H9 (cell line): ENCODE data around the gene C20orf204. TPM values are rescaled to one million over a fixed set of nuclear protein-coding genes. Genes with fewer than 3 reads are reported as not detected.

Source experiments
- DNase-seq: peaks from one replicate; pipeline ENCODE4 v3.0.0-alpha.2; 2017
- H2AFZ ChIP-seq: one replicate; pipeline ENCODE4 v1.6.1; 2013; ENCODE audit warnings: mild to moderate bottlenecking, low read length, control low read depth, moderate library complexity
- H2AK5ac ChIP-seq: 2 replicates; pipeline ENCODE4 v1.6.1; 2013; ENCODE audit warnings: low read length, control low read depth, mixed read lengths; ENCODE audit not compliant: insufficient read length
- H2BK120ac ChIP-seq: one replicate; pipeline ENCODE4 v1.6.1; 2013; ENCODE audit warnings: low read depth, mild to moderate bottlenecking, low read length, control low read depth, inconsistent platforms; ENCODE audit not compliant: poor library complexity, severe bottlenecking
- H2BK12ac ChIP-seq: 2 replicates; pipeline ENCODE4 v1.6.1; 2013; ENCODE audit warnings: low read length, control low read depth, mixed read lengths, low read depth; ENCODE audit not compliant: insufficient read length
- H2BK15ac ChIP-seq: 2 replicates; pipeline ENCODE4 v1.6.1; 2013; ENCODE audit warnings: low read depth, low read length, control low read depth
- H2BK20ac ChIP-seq: one replicate; pipeline ENCODE4 v1.6.1; 2013; ENCODE audit warnings: low read depth, mild to moderate bottlenecking, low read length, control low read depth, inconsistent platforms; ENCODE audit not compliant: poor library complexity, severe bottlenecking
- H2BK5ac ChIP-seq: 2 replicates; pipeline ENCODE4 v1.6.1; 2013; ENCODE audit warnings: low read length, control low read depth, mixed read lengths; ENCODE audit not compliant: insufficient read length
- H3K14ac ChIP-seq: 2 replicates; pipeline ENCODE4 v1.6.1; 2013; ENCODE audit warnings: low read length, control low read depth; ENCODE audit not compliant: insufficient read depth
- H3K18ac ChIP-seq: 2 replicates; pipeline ENCODE4 v1.6.1; 2013; ENCODE audit warnings: low read depth, mild to moderate bottlenecking, mixed read lengths, low read length, control low read depth; ENCODE audit not compliant: insufficient read length
- H3K23ac ChIP-seq: 2 replicates; pipeline ENCODE4 v1.6.1; 2013; ENCODE audit warnings: low read length, control low read depth, mixed read lengths, low read depth; ENCODE audit not compliant: insufficient read length
- H3K23me2 ChIP-seq: 2 replicates; pipeline ENCODE4 v1.6.1; 2013; ENCODE audit warnings: low read depth, mild to moderate bottlenecking, mixed read lengths, low read length, control low read depth; ENCODE audit not compliant: insufficient read length, poor library complexity, severe bottlenecking
- H3K27ac ChIP-seq: 2 replicates; pipeline ENCODE4 v1.5.1; 2013; ENCODE audit warnings: low read length, control low read depth, mixed read lengths, low read depth; ENCODE audit not compliant: insufficient read length
- H3K27me3 ChIP-seq: 2 replicates; pipeline ENCODE4 v1.6.1; 2013; ENCODE audit warnings: low read length, control low read depth, inconsistent platforms; ENCODE audit not compliant: insufficient read depth
- H3K4ac ChIP-seq: 2 replicates; pipeline ENCODE4 v1.6.1; 2013; ENCODE audit warnings: low read depth, mild to moderate bottlenecking, control low read depth, inconsistent platforms, low read length, moderate library complexity
- H3K4me1 ChIP-seq: 2 replicates; pipeline ENCODE4 v1.6.1; 2013; ENCODE audit warnings: low read length, control low read depth, inconsistent platforms; ENCODE audit not compliant: insufficient read depth
- H3K4me2 ChIP-seq: 2 replicates; pipeline ENCODE4 v1.6.1; 2013; ENCODE audit warnings: low read length, control low read depth, mixed read lengths; ENCODE audit not compliant: insufficient read length, insufficient read depth
- H3K56ac ChIP-seq: 2 replicates; pipeline ENCODE4 v1.6.1; 2013; ENCODE audit warnings: low read depth, mild to moderate bottlenecking, mixed read lengths, low read length, control low read depth; ENCODE audit not compliant: insufficient read length
- H3K79me1 ChIP-seq: 2 replicates; pipeline ENCODE4 v1.6.1; 2013; ENCODE audit warnings: low read depth, mild to moderate bottlenecking, moderate library complexity, low read length, control low read depth, inconsistent platforms; ENCODE audit not compliant: insufficient read depth, poor library complexity, severe bottlenecking
- H3K79me2 ChIP-seq: 2 replicates; pipeline ENCODE4 v1.6.1; 2013; ENCODE audit warnings: low read length, control low read depth, inconsistent platforms; ENCODE audit not compliant: insufficient read depth
- H3K9ac ChIP-seq: 2 replicates; pipeline ENCODE4 v1.6.1; 2013; ENCODE audit warnings: low read length, control low read depth, mixed read lengths; ENCODE audit not compliant: insufficient read length; ENCODE audit errors: extremely low read depth
- H3K9me3 ChIP-seq: one replicate; pipeline ENCODE4 v1.6.1; 2013; ENCODE audit warnings: low read depth, low read length, inconsistent platforms; ENCODE audit not compliant: control insufficient read depth
- H3T11ph ChIP-seq: one replicate; pipeline ENCODE4 v1.6.1; 2013; ENCODE audit warnings: mild to moderate bottlenecking, low read length, control low read depth, inconsistent platforms
- H4K20me1 ChIP-seq: one replicate; pipeline ENCODE4 v1.6.1; 2013; ENCODE audit not compliant: control insufficient read depth, insufficient read length, insufficient read depth
- H4K5ac ChIP-seq: 2 replicates; pipeline ENCODE4 v1.6.1; 2013; ENCODE audit warnings: low read depth, mild to moderate bottlenecking, mixed read lengths, low read length, control low read depth; ENCODE audit not compliant: insufficient read length
- H4K8ac ChIP-seq: replicated peaks from 2 replicates; pipeline ENCODE4 v1.6.1; 2013; ENCODE audit warnings: low read length, control low read depth, mixed read lengths, low read depth; ENCODE audit not compliant: insufficient read length
- H4K91ac ChIP-seq: 2 replicates; pipeline ENCODE4 v1.6.1; 2013; ENCODE audit warnings: low read depth, mild to moderate bottlenecking, moderate library complexity, mixed read lengths, low read length, control low read depth; ENCODE audit not compliant: insufficient read length
- H3K27ac Mint-ChIP-seq, 3 experiments: 2 replicates in 2 of 3; 3 replicates in 1 of 3; pipeline ENCODE4 v1.8.0; 2020 to 2021; ENCODE audit warnings: mixed read lengths in 3 of 3, mild to moderate bottlenecking in 1 of 3, moderate library complexity in 1 of 3
- H3K27me3 Mint-ChIP-seq: 2 replicates; pipeline ENCODE4 v1.8.0; 2021; ENCODE audit warnings: low read depth, mild to moderate bottlenecking, moderate library complexity, mixed read lengths
- H3K36me3 Mint-ChIP-seq, 3 experiments: 2 replicates in 2 of 3; 3 replicates in 1 of 3; pipeline ENCODE4 v1.8.0; 2020 to 2021; ENCODE audit warnings: low read depth in 3 of 3, mixed read lengths in 3 of 3; ENCODE audit not compliant: insufficient read depth in 1 of 3
- H3K4me1 Mint-ChIP-seq, 2 experiments: 2 replicates each; pipeline ENCODE4 v1.8.0; 2020; ENCODE audit warnings: mixed read lengths in 2 of 2
- H3K4me3 Mint-ChIP-seq, 2 experiments: 2 replicates in 1 of 2; 3 replicates in 1 of 2; pipeline ENCODE4 v1.8.0; 2020 to 2021; ENCODE audit warnings: mild to moderate bottlenecking in 2 of 2, mixed read lengths in 2 of 2, moderate library complexity in 1 of 2
- H3K9me3 Mint-ChIP-seq, 2 experiments: 2 replicates in 1 of 2; 3 replicates in 1 of 2; pipeline ENCODE4 v1.8.0; 2020; ENCODE audit warnings: mild to moderate bottlenecking in 2 of 2, mixed read lengths in 2 of 2, moderate library complexity in 1 of 2
- WGBS: extraction: QIAGEN DNeasy Blood & Tissue Kit; methylation state at CpG from one replicate; pipeline ENCODE4 v1.1.7; 2013; ENCODE audit warnings: missing lambda C conversion rate, low lambda C conversion rate, mixed read lengths; ENCODE audit not compliant: insufficient read length; ENCODE audit errors: extremely low coverage; 5-methylcytosine and 5-hydroxymethylcytosine counted together
- total RNA-seq: library from RNA; stranded (reverse); gene quantifications from 2 replicates; pipeline ENCODE4 v1.2.1, GENCODE V29; 2021
- TF ChIP-seq, protein P1 (sequence below): fragments of 200-600 bp; sonication (generic); conservative IDR thresholded peaks from 3 replicates; pipeline ENCODE4 v1.8.0; 2021; ENCODE audit warnings: antibody characterized with exemption, mild to moderate bottlenecking

The C20orf204 gene
- total RNA-seq, 1 experiment from 2014 or later, result 2.2 TPM

DNA sequence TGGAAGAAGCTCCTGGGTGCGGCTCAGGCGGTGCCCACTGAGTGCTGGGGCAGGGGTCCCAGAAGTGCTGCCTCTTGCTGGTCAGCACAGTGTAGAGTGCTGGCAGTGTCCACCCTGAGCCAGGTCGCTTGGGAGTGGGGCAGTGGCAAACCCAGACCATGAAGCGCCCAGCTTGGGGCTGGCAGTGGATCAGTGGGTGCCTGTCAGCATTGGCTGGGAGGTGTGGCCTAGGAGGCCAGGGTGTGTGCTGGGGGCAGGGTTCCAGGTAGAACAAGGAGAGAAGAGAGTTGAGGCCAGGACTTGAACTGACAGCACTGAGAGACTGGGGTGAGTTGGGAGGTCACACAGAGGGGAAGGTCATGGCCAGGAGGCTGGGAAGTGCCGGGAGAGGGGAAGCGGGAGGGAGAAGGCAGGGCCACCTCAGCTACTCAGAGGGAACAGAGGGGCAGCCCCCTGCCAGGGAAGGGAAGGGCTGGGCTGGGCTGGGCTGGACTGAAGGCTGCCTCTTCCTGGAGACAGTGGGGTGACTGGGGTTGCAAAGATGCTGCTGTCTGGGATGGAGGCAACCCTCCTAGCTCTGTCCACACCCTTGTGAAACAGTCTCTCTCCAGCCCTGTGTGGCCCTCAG is 31.1 kb downstream of the C20orf204 start:
- H3K14ac ChIP-seq, result no peak overlapping the region
- H3T11ph ChIP-seq, result no peak overlapping the region
- H3K9me3 ChIP-seq, result no peaks in the 10 kb centered on the region
- peak overlapping the region in 1 of 2 experiments; percentile 30; a peak in 1 of 5 replicates for H3K4me3 Mint-ChIP-seq
- no peak overlapping the region for H2AK5ac ChIP-seq
- H3K4me1 ChIP-seq, result peaks cover 1% of the 10 kb centered on the region; the same call in 1 of the 2 replicates
- no peak overlapping the region for H2BK12ac ChIP-seq
- H3K27ac ChIP-seq, result no peak overlapping the region
- H3K18ac ChIP-seq, result no peak overlapping the region
- no peak overlapping the region for H3K9ac ChIP-seq
- no peak overlapping the region for H2BK120ac ChIP-seq
- no peaks in the 10 kb centered on the region for H3K27me3 ChIP-seq
- no peaks in the 10 kb centered on the region for H4K20me1 ChIP-seq
- TF ChIP-seq, protein P1, sequence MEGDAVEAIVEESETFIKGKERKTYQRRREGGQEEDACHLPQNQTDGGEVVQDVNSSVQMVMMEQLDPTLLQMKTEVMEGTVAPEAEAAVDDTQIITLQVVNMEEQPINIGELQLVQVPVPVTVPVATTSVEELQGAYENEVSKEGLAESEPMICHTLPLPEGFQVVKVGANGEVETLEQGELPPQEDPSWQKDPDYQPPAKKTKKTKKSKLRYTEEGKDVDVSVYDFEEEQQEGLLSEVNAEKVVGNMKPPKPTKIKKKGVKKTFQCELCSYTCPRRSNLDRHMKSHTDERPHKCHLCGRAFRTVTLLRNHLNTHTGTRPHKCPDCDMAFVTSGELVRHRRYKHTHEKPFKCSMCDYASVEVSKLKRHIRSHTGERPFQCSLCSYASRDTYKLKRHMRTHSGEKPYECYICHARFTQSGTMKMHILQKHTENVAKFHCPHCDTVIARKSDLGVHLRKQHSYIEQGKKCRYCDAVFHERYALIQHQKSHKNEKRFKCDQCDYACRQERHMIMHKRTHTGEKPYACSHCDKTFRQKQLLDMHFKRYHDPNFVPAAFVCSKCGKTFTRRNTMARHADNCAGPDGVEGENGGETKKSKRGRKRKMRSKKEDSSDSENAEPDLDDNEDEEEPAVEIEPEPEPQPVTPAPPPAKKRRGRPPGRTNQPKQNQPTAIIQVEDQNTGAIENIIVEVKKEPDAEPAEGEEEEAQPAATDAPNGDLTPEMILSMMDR, result no peak
- no peak overlapping the region for H3K4me2 ChIP-seq
- H3K79me2 ChIP-seq, result no peaks in the 10 kb centered on the region
- WGBS, result no CpG with 5 or more reads among the region's 6 CpGs
- peaks cover 6% of the 10 kb centered on the region for H3K23me2 ChIP-seq
- H2AFZ ChIP-seq, result no peak overlapping the region
- peaks cover 0 to 3% (median 0%) of the 10 kb centered on the region in 3 experiments; a peak in 2 of 7 replicates for H3K36me3 Mint-ChIP-seq
- no peak overlapping the region for H2BK20ac ChIP-seq
- no peak overlapping the region for H4K8ac ChIP-seq
- H2BK15ac ChIP-seq, result no peak overlapping the region
- no peaks in the 10 kb centered on the region for H3K79me1 ChIP-seq
- H3K9me3 Mint-ChIP-seq, result no peaks in the 10 kb centered on the region
- no peak overlapping the region for H2BK5ac ChIP-seq
- no peak overlapping the region for H4K5ac ChIP-seq
- no peak for DNase-seq
- H3K27me3 Mint-ChIP-seq, result peaks cover 1% of the 10 kb centered on the region
- peak overlapping the region; percentile 56 to 87 (median 76); a peak in 5 of 7 replicates for H3K27ac Mint-ChIP-seq
- no peak overlapping the region for H3K56ac ChIP-seq
- no peak overlapping the region for H3K23ac ChIP-seq
- H3K4me1 Mint-ChIP-seq, result peaks cover 26 to 39% of the 10 kb centered on the region in 2 experiments
- no peak overlapping the region for H4K91ac ChIP-seq
- H3K4ac ChIP-seq, result no peak overlapping the region
